Muscle of leg (tissue), 11 donors: ENCODE data around the gene SHH. TPM values are rescaled to one million over a fixed set of nuclear protein-coding genes. Genes with fewer than 3 reads are reported as not detected.

ENCODE experiments used
- DNase-seq: peaks from one replicate; pipeline ENCODE4 v3.0.0; 2013
- H3K27ac ChIP-seq: one replicate; pipeline ENCODE4 v1.5.1; 2013; ENCODE audit warnings: mild to moderate bottlenecking, low read length, control low read depth
- H3K27me3 ChIP-seq: one replicate; pipeline ENCODE4 v1.6.1; 2013; ENCODE audit warnings: low read length; ENCODE audit not compliant: control insufficient read depth, insufficient read depth
- H3K36me3 ChIP-seq: one replicate; pipeline ENCODE4 v1.6.1; 2013; ENCODE audit warnings: low read length; ENCODE audit not compliant: control insufficient read depth, insufficient read depth
- H3K4me1 ChIP-seq: one replicate; pipeline ENCODE4 v1.6.1; 2013; ENCODE audit warnings: low read length; ENCODE audit not compliant: control insufficient read depth, insufficient read depth
- H3K4me3 ChIP-seq: one replicate; pipeline ENCODE4 v1.5.1; 2013; ENCODE audit warnings: low read length, control low read depth
- H3K9me3 ChIP-seq: replicated peaks from 2 replicates; pipeline ENCODE4 v1.6.1; 2013; ENCODE audit warnings: low read depth, low read length; ENCODE audit not compliant: control insufficient read depth
- WGBS: methylation state at CpG from one replicate; pipeline ENCODE4 v1.1.5; 2013; ENCODE audit warnings: missing lambda C conversion rate; ENCODE audit not compliant: insufficient coverage; 5-methylcytosine and 5-hydroxymethylcytosine counted together
- polyA plus RNA-seq, 8 donors: library from polyadenylated mRNA; unstranded; fragments of 120-200 nt; gene quantifications; one replicate each; pipeline versions ENCODE4 v1.2.1 to v1.2.3, GENCODE V29; 2013; ENCODE audit warnings: inconsistent platforms in 1 of 8, low replicate concordance in 1 of 8; ENCODE audit not compliant: insufficient read length in 8 of 8, insufficient read depth in 1 of 8
- total RNA-seq: library from RNA; stranded (reverse); fragments of 120-200 nt; gene quantifications from one replicate; pipeline ENCODE4 v1.2.4, GENCODE V29; 2013

SHH gene
- total and polyA plus RNA-seq, 9 donors: under 0.01 to 0.72 (median 0.05) TPM; not detected in 1

DNA sequence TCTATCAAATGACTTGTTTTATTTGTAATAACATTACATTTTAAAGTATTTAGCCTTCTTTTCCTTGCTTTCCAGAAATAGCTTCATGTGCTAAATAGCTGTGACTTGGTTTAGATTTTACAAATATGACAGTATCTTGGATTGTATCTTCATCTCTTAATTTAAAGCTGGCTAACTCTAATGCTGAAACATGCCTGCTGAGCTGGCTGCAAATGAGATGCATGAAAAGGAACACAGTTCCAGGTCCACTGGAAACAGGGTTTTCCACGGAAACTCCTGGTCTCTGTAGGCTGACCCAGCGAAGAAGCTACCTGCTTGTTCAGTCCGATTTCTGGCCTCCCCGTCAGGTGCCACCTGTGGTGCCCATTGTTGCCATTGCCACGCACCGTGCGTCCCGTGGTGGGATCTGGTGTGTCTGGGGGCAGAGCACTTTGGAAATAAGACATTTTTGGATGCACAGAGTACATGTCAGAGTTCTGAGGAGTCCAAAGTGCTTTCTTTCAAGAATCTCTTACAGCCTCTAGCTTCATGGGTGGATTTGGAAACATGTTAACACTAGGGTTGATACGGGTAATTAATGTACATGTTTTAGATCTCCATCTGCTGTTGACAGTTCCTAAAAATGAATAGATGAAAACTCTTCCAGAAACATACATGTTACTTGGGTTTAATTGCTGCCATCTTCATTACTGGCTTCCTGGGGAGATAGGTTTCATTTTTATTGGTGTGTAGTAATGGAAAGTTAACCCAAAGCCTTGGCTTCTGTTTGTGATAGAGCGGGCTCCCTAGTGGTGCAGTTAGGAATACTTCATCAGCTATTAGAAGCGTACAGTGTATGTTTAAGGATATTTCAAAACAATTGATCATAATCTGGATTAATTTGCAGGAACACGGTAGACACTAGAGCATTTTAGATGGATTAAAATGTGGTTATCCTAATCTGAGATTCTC, 45.0 kb downstream of the SHH start:
- no peak for DNase-seq
- Histone ChIP-seq H3K4me1 (peaks cover 22% of the 10 kb centered on the region), H3K36me3 (peaks cover 58% of the 10 kb centered on the region), H3K27ac (no peak overlapping the region), H3K4me3 (no peak overlapping the region), H3K9me3 (no peaks in the 10 kb centered on the region), H3K27me3 (no peaks in the 10 kb centered on the region)
- WGBS: 96% methylated on average over 9 of the region's 12 CpGs

GRCh38 chr7:155766386-155766785, 45.9 kb downstream of the SHH start:
- 86% methylated on average over 9 of the region's 12 CpGs for WGBS
- no peak overlapping the region for H3K27ac ChIP-seq
- H3K36me3 ChIP-seq: peaks cover 54% of the 10 kb centered on the region

DNA sequence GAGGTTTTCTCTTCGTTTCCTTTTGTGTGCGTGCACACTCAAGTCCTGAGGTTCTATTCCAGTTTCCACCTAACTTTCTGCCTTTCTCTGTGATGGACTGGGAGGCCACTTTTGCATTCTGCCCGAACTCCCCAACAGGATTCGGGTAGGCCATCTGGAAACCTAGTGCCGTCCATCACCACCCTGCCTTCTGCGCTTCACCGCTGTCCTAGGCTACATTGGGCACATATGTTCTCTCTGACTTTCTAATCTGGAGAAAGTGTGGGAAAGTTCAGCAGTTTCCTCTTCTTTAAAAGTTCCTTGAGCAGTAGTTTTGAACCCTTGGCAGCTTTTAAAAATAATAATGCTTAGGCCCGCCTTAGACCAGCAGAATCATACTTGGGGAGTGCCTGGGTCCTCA, 46.8 kb downstream of the SHH start:
- WGBS: 94% methylated on average over 7 of the region's 8 CpGs
- no peak for DNase-seq
- peaks cover 51% of the 10 kb centered on the region for H3K36me3 ChIP-seq
- no peaks in the 10 kb centered on the region for H3K9me3 ChIP-seq
- H3K4me1 ChIP-seq: peaks cover 27% of the 10 kb centered on the region
- H3K27ac ChIP-seq: no peak overlapping the region
- H3K27me3 ChIP-seq: no peaks in the 10 kb centered on the region
- no peak overlapping the region for H3K4me3 ChIP-seq

More at GRCh38 chr7:155766386-155766785, 45.9 kb downstream of the SHH start:
- peaks cover 27% of the 10 kb centered on the region for H3K4me1 ChIP-seq
- no peak for DNase-seq
- H3K4me3 ChIP-seq: no peak overlapping the region
- H3K9me3 ChIP-seq: no peaks in the 10 kb centered on the region
- no peaks in the 10 kb centered on the region for H3K27me3 ChIP-seq

DNA sequence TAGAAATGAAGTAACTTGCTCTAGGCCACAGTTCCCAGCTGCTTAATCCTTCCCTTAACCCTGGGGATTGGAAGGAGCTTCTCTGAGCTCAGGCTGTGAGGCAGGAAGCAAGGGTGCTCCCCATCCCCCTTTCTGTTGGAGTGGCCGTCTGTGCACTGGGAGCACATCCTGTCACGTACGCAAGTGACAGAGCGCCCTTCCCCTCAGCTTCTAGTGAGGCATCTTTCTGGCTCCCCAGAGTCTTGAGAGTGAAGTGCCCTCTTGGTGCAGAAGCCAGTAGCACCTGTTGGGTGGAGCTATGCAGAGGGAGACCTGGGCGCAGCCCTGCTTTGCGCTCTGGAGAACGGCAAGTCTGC, 47.8 kb downstream of the SHH start:
- Histone ChIP-seq H3K9me3 (no peaks in the 10 kb centered on the region), H3K4me3 (no peak overlapping the region), H3K4me1 (peaks cover 27% of the 10 kb centered on the region), H3K27ac (peak overlapping the region; percentile 83), H3K27me3 (no peaks in the 10 kb centered on the region), H3K36me3 (peaks cover 51% of the 10 kb centered on the region)
- peak; percentile 50 for DNase-seq
- 76% methylated on average over 6 of the region's 7 CpGs for WGBS

- Histone ChIP-seq H3K4me1 (peaks cover 27% of the 10 kb centered on the region), H3K9me3 (no peaks in the 10 kb centered on the region), H3K27me3 (no peaks in the 10 kb centered on the region), H3K4me3 (no peak overlapping the region), H3K27ac (peak overlapping the region; percentile 83), H3K36me3 (peaks cover 46% of the 10 kb centered on the region)
- peak; percentile 75 for DNase-seq
- 31% methylated on average over 26 of the region's 27 CpGs for WGBS
These were observed 48.4 kb downstream of the SHH start for GRCh38 chr7:155763691-155764437.

DNA sequence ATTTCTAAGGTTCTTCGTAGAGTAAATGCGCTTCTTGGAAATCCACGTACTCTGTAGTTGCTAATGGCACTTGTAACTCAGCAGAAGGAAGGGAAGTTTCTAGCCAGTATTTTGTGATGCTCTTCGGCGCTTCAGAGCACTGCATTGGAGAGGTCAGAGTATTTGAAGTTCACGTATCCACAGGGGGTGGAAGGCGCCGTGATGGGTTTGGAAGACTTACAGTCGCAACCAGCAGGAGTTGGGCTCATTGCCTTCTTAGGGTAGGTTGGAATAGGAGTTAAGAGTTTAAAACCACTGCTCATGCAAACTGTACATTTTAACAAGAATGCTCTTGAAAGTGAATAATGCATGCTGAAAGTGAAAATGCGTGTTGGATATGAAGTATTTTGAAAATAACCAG, 49.1 kb downstream of the SHH start:
- Histone ChIP-seq H3K4me1 (peaks cover 27% of the 10 kb centered on the region), H3K9me3 (no peaks in the 10 kb centered on the region), H3K4me3 (no peak overlapping the region), H3K27me3 (no peaks in the 10 kb centered on the region), H3K36me3 (peaks cover 42% of the 10 kb centered on the region), H3K27ac (peak overlapping the region; percentile 23)
- WGBS: 100% methylated on average over 3 of the region's 10 CpGs
- no peak for DNase-seq

DNA sequence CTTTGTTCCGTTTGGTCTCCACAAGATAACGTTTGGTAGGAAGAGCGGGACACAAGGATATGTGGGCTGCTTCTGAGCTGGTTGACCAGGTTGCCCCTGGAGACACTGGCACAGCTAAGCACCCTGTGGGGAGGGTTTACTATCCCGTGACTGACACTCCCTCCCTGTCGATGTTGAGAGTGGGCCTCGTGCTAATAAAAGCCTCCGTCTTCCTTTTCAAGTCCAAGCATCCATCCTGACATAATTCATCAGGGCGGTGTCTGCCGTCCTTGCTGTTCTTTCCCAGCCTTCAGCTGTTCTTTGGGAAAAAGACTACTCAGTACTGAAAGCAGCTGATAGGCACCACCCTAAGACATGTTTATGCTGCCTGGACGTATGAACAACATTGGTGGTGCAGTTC, 49.6 kb downstream of the SHH start:
- DNase-seq: peak; percentile 61
- H3K4me3 ChIP-seq: no peak overlapping the region
- peaks cover 27% of the 10 kb centered on the region for H3K4me1 ChIP-seq
- H3K27me3 ChIP-seq: no peaks in the 10 kb centered on the region
- H3K9me3 ChIP-seq: no peaks in the 10 kb centered on the region
- peak overlapping the region; percentile 73 for H3K27ac ChIP-seq
- WGBS: 69% methylated on average over 8 of the region's 10 CpGs
- peaks cover 39% of the 10 kb centered on the region for H3K36me3 ChIP-seq

- peak overlapping the region; percentile 73 for H3K27ac ChIP-seq
These were observed 50.2 kb downstream of the SHH start for GRCh38 chr7:155762036-155762435.

DNA sequence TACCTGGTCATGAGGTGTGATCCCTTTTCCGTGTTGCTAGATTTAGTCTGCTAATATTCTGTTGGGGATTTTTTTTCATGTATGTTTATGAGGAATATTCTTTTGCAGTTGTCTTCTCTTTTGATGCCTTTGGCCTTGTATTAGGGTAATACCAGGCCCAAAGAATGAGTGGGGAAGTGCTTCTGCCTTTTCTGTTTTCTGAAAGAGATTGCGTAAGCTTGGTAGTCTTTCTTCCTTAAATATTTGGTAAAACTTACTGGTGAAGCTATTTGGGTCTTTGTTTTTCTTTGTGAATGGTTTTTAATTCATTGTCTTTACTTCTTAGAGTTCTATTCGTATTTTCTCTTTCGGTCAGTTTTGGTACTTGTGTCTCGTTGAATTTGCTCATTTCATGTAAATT, 51.1 kb downstream of the SHH start:
- Histone ChIP-seq H3K4me3 (no peak overlapping the region), H3K4me1 (peaks cover 27% of the 10 kb centered on the region), H3K27me3 (no peaks in the 10 kb centered on the region), H3K9me3 (no peaks in the 10 kb centered on the region), H3K27ac (no peak overlapping the region), H3K36me3 (peaks cover 29% of the 10 kb centered on the region)
- peak; percentile 34 for DNase-seq
- WGBS: no CpG with 5 or more reads among the region's 5 CpGs

More at GRCh38 chr7:155762036-155762435, 50.2 kb downstream of the SHH start:
- Histone ChIP-seq H3K4me1 (peaks cover 27% of the 10 kb centered on the region), H3K36me3 (peaks cover 35% of the 10 kb centered on the region), H3K27me3 (no peaks in the 10 kb centered on the region), H3K4me3 (no peak overlapping the region), H3K9me3 (no peaks in the 10 kb centered on the region)
- WGBS: 89% methylated on average over 4 of the region's 4 CpGs
- DNase-seq: no peak

- 88% methylated on average over 4 of the region's 9 CpGs for WGBS
- no peak overlapping the region for H3K4me3 ChIP-seq
- no peak overlapping the region for H3K27ac ChIP-seq
- H3K27me3 ChIP-seq: no peaks in the 10 kb centered on the region
- no peak for DNase-seq
- H3K9me3 ChIP-seq: no peaks in the 10 kb centered on the region
- H3K36me3 ChIP-seq: peaks cover 19% of the 10 kb centered on the region
- H3K4me1 ChIP-seq: peaks cover 27% of the 10 kb centered on the region
These were observed 52.4 kb downstream of the SHH start for GRCh38 chr7:155759740-155760430.
